GM19372 (cell line): ENCODE measurements around the gene FAM240B.

Experiments used
- ATAC-seq: cut with Tn5 transposase; IDR thresholded peaks from one replicate; pipeline ENCODE4 v1.9.1; 2021; ENCODE audit warnings: mild to moderate bottlenecking, low read depth, moderate library complexity; ENCODE audit not compliant: unreplicated experiment

Gene FAM240B

GRCh38 chr9:38720083-38720745, at the start of gene FAM240B:
FAM240B (minus strand) TSS chr9:38720133; CDS start chr9:38703999, 16,134 bp downstream.
- no peak for ATAC-seq

- ATAC-seq = no peak
Observed at GRCh38 chr9:38768351-38768761, 48.4 kb upstream of the FAM240B start.

GRCh38 chr9:38765101-38765500, 45.2 kb upstream of the FAM240B start:
- ATAC-seq = no peak

- no peak for ATAC-seq
Observed at GRCh38 chr9:38761999-38762398, 42.1 kb upstream of the FAM240B start.

- no peak for ATAC-seq
Observed at GRCh38 chr9:38761339-38761738, 41.4 kb upstream of the FAM240B start.

- ATAC-seq = no peak
Observed at GRCh38 chr9:38756702-38757101, 36.8 kb upstream of the FAM240B start.

GRCh38 chr9:38747941-38748340, 28.0 kb upstream of the FAM240B start:
- no peak for ATAC-seq

GRCh38 chr9:38747067-38747466, 27.1 kb upstream of the FAM240B start:
- no peak for ATAC-seq

- ATAC-seq = no peak
Observed at GRCh38 chr9:38746303-38746702, 26.4 kb upstream of the FAM240B start.

GRCh38 chr9:38744484-38744883, 24.6 kb upstream of the FAM240B start:
- no peak for ATAC-seq

GRCh38 chr9:38737246-38737645, 17.3 kb upstream of the FAM240B start:
- ATAC-seq = no peak

GRCh38 chr9:38734831-38735230, 14.9 kb upstream of the FAM240B start:
- no peak for ATAC-seq

GRCh38 chr9:38733503-38733902, 13.6 kb upstream of the FAM240B start:
- no peak for ATAC-seq

GRCh38 chr9:38732885-38733284, 13.0 kb upstream of the FAM240B start:
- no peak for ATAC-seq

- no peak for ATAC-seq
Observed at GRCh38 chr9:38727497-38728001, 7.6 kb upstream of the FAM240B start.

- ATAC-seq = no peak
Observed at GRCh38 chr9:38724754-38725153, 4.8 kb upstream of the FAM240B start.

GRCh38 chr9:38718148-38718547, 1.8 kb downstream of the FAM240B start:
- no peak for ATAC-seq

GRCh38 chr9:38715684-38716083, 4.2 kb downstream of the FAM240B start:
- no peak for ATAC-seq

- ATAC-seq = no peak
Observed at GRCh38 chr9:38713426-38713825, 6.5 kb downstream of the FAM240B start.

GRCh38 chr9:38708759-38709158, 11.2 kb downstream of the FAM240B start:
- no peak for ATAC-seq

- no peak for ATAC-seq
Observed at GRCh38 chr9:38707885-38708637, 11.9 kb downstream of the FAM240B start.

- no peak for ATAC-seq
Observed at GRCh38 chr9:38706493-38706892, 13.4 kb downstream of the FAM240B start.
